GM19467 (cell line): ENCODE data around the gene LAP3.

Experiments
- ATAC-seq: cut with Tn5 transposase; IDR thresholded peaks from one replicate; pipeline ENCODE4 v1.9.1; 2021; ENCODE audit warnings: mild to moderate bottlenecking, moderate library complexity; ENCODE audit not compliant: unreplicated experiment

Gene LAP3

DNA sequence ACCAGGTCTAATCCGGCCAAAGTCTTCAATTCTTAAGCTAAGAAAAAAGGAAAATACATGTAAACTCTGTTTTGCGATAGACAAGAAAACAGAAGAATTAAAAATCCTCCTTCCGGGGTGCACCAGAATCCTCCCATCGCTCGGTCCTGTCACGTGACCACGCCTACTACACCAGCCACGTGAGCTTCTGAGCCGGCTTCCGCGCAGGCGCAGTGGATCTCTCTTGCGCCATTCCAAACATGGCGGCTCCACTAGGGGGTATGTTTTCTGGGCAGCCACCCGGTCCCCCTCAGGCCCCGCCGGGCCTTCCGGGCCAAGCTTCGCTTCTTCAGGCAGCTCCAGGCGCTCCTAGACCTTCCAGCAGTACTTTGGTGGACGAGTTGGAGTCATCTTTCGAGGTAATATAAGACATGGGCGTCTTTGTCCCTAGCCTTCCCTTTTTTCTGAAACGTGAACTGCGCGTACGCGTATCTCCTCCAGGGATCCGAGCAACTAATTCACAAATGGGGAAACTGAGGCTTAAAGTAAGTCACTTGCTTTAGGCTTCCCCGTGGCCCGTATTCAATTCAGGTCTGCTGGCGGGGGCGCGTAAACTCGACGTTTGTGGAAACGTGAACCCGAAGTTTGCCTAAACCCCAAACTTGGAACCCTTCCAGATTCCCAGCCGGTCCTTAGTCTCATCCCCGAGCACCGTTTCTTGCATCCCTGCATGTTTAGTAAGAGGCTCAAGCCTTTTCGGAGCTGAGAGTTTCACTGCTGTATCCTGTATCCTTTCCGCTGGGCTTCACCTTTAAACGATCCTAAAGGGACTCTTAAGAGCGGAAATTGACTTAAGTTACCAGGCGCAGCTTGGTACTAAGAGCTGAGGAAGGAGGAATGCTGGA lies 37.7 kb downstream of the LAP3 start, which contains the start of gene MED28:
Gene MED28 (plus strand): TSS at position 226 of the 884 bp plus-strand sequence. CDS start 14 bp downstream, at position 240.
- peak; percentile 96 for ATAC-seq

DNA sequence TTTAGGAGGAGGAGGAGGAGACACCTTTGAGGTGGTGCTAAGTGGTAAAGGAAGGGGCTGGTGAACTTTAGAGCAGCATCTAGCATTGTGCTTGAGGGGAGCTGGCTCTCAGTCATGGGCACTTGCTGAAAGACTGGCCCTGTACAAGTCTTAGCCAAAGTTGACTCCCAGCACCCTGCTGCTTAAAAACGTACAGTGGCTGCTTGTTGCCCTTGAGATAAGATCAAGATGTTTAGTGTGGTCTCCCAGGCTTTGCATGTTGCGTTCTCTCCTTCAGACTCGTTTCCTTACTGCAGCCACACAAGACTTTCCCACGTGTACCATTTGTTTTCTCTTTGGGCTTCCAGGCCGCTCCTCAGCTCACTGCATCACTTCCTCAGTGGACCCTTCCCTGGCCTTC lies 39.3 kb downstream of the LAP3 start:
- no peak for ATAC-seq

DNA sequence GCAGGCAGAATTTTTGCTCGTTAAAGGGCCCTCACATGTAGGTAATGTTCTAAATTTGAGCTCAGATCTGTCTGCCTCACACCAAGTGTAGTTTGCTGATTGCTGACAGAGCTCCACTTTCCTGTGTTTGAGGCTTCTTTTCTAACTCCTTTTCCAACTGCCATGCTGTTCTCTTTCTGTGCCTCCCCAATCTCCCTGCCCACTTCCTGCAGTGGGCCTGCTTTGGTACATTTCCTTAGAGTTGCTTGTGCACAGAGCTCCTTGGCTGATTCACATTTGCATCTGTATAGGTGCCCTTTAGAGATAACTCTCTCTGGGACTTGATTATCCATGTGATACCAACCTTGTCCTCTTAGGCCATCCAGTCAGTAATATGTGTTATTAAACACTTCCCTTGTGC lies 41.9 kb downstream of the LAP3 start:
- no peak for ATAC-seq

DNA sequence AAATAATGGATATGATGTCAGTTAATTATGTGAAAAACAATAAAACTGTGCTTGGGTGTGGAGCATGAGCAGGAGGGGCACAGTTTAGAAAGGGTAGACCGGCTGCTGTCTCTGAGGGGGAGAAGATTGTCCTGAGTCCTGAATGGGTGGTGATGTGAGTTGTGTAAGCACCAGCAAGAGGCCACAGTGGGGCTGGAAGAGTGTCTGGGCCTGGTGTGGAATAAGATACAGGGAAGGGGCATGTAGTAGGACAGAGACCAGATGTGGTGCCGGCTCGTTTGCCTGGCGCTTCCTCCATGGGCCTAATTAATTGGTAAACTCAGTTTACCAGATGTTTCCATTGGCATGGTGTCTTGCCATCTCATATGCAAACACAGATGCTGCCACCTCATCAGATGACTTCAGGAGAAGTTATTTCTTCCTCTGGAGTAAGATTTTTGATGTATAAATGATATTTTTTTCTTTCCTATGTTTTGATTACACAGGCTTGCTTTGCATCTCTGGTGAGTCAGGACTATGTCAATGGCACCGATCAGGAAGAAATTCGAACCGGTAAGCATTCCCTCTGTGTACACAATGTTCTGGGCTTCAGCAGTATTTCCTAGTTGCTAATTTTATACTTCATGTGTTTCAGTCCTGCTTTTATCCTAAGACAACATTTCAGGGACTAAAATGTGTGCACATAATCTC lies 42.6 kb downstream of the LAP3 start:
- no peak for ATAC-seq

DNA sequence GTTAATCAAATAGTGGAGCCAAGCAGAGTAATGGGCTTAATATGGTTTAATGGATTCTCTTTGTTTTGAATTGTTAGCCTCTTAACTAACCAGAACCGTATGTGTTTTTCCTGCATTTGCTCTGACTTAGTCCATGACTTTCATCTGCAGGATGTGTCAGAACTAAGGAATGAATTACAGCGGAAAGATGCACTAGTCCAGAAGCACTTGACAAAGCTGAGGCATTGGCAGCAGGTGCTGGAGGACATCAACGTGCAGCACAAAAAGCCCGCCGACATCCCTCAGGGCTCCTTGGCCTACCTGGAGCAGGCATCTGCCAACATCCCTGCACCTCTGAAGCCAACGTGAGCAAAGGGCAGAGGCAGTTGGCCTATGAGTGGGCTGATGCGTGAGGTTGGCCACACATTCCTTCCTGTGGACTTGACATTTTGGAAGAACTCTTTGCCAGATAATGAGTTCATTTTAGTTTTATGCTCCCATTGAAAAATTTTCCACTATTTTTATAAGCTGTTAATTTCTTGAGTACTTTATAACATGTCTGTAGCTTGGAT lies 46.5 kb downstream of the LAP3 start:
- no peak for ATAC-seq

DNA sequence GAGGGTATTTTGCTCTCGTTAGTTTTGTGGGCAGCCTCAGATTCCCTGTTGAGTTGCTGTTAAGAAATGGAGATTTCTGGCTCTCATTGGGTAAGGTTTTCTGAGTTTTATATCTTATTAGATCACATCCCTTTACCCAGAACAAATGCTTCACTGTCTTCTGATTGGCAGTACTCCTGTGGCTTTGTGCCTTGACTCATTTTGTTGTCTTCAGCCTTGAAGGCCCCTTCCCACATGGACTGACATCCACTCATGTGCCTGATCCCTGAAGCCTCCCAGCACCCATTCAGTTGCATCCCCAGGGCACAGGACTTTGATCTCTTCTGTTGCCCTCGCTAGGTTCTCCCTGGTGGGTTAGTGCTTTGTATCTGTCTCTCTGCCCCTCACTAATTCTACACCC lies 47.8 kb downstream of the LAP3 start:
- ATAC-seq, result no peak

DNA sequence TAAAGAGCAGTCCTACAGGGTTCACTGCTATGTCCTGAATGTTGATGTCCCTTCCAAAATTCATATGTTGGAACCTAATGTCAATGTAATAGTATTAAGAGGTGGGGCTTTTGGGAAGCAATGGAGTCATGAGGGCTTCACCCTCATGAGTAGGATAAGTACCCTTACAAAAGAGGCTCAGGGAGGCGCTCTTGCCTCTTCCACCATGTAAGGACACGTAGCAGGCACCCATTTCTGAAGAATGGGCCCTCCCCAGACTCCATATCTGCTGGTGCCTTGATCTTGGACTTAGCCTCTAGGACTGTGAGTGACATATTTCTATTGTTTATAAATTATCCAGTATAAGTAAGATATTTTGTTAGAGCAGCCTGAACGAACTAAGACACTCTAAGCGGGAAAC lies 53.2 kb downstream of the LAP3 start:
- ATAC-seq, result no peak

DNA sequence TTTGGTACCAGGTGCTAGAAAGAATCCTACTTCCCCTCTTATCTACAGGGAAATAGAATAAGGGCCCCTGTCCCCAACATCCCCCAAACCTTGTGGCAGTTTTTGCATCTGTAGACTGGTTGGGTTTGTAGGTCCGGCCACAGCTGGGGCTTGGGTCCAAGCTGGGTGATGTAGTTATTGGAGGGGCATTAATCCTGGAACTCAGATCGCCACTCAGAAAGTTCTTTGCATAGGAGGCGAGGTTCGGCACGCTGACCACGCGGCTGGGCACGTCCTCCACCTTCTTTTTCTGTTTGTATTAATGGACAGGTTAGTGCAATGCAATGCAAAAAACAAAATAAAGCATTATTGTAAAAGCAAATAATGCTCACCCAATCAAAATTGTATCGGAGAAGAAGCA lies 56.6 kb downstream of the LAP3 start:
- ATAC-seq, result no peak

DNA sequence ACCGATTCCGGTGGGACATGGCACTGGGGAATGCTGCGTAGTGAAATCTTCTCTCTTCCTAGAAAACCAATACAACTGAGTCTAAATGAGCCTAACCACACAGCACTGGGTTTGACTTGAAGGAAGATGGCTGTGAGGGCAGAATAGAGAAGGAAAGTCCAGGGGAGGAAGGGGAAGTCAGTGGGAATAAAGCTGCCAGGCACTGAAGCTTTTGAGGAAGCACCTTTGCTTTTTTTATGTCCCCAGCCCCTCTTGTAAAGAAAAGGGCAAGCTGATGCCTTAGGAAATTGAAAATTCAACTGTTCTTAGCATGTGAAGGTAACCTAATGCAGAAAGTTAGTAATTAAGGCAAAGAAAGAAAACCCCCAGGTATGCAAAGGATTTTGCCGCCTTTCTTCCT lies 58.1 kb downstream of the LAP3 start:
- ATAC-seq, result no peak

DNA sequence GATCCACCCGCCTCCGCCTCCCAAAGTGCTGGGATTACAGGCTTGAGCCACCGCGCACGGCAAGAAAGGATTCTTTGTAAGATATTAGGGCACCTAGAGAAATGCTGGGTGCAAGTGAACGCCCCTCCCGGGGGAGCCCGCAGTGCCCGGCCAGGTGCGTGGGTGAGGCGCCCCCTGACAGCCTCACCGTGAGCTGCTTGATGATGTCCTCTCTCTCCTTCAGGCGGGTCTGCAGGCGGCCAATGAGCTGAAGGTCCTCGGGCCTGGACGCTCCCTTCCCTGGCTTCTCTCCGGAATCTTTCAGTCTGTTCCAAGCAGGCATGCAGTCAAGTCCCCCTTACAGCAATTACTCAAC lies 59.3 kb downstream of the LAP3 start:
- no peak for ATAC-seq

DNA sequence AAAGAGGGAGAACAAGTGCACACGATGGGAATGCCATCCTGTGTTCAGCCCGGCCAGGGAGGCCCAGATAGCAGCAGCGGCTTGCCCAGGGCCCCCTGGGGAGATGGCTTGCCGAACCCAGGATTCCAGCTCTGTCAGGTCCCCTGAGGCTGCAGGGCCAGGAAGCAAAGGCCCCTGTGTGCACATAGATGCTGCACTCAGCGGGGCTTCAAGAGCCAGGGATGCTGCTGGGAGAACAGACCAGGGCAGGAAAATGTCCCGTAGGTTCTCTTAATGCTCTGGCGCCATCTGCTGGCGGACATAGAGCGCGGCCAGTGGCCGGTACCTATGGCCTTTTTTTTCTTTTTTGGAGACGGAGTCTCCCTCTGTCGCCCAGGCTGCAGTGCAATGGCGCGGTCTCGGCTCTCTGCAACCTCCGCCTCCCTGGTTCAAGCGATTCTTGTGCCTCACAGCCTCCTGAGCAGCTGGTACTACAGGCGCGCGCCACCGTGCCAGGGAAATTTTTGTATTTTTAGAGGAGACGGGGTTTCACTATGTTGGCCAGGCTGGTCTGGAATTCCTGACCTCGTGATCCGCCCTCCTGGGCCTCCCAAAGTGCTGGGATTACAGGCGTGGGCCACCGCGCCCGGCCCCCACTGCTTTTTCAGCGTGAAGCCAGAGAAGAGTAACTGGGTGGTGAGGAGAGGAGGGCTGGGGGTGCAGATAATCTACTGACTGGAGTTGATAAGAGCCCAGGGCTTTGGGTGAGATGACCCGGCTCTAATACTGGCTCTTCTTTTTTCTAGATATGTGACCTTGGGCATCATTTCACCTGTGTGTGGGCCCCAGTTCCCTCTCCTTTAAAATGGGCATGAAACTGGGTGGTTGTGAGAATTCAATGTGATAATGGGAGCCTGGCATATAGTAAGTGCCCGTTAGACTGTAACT lies 60.0 kb downstream of the LAP3 start:
- peak; percentile 86 for ATAC-seq

DNA sequence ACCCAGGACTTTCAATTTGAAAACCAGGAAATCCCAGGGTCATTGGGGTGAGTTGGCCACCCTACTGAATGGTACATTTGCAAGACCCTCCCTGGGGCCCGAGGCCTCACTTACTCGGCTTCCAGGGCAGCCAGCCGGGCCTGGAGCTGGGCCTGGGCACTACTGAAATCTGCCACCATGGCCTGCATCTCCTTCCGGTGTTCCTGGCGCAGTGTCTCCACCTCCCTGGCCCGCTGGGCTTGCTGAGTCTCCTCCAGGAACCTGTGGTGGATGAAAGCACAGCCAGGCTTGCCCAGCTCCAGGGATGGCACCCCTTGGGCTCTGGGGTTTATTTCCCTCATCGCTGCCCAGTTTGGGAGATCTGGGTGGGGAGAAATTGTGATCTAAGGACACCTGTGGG lies 62.1 kb downstream of the LAP3 start:
- ATAC-seq, result no peak

DNA sequence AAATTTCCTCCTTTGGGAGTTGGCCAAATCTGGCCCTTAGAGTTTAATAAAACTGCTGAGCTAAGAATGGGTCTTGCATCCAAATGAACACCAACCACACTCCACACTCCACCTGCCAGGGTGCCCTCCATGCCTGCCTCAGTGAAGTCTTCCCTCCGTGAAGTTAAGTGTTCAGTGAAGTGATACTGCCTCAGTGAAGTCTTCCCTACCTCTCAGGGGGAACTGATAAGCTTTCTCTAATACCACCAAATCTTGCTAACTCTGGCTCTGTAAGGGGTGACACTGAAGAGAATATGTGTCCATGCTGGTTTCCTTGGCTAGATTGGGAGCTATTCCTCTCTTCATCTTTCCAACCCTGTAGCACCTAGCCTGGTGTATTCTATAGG lies 65.4 kb downstream of the LAP3 start:
- no peak for ATAC-seq

DNA sequence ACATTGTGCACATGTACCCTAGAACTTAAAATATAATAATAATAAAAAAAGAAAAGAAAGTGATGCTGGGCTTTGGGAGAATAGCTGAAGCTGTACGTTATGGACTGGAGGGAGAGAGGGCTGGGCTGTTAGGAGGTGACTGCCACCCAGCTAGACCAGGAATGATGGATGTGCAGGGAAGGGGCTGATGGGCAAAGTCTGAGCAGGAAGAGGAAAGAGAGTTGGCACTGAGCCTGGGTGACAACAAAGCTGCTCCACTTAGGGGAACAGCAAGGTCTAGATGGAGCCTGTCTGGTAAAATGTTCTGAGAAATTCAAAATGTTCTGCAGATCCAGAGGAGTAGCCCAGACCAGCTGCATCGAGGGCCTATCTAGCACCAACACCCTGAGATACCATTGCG lies 69.7 kb downstream of the LAP3 start:
- ATAC-seq, result no peak

DNA sequence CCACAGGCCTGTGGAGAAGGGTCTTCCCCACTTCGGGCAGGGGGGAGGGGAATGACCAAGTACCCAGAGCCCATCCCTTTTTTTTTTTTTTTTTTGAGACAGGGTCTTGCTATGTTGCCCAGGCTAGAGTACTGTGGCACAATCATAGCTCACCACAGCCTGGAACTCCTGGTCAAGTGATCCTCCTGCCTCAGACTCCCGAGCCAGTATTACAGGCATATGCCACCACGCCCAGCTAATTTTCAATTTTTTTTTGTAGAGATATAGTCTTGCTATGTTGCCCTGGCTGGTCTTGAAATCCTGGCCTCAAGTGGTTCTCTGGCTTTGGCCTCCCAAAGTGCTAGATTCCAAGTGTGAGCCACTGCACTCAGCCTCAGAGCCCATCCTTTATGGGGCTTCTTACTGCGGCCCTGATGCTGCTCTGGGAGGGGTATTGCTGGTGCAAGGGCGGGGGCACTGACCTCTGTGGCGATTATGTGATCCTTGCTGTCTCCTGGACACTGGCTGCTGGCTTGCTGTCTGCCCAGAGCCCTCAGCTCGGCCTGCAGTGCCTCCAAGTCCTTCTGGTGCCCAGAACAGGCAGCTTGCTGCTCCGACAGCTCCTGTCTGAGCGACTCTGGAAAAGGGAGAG lies 70.3 kb downstream of the LAP3 start:
- no peak for ATAC-seq

DNA sequence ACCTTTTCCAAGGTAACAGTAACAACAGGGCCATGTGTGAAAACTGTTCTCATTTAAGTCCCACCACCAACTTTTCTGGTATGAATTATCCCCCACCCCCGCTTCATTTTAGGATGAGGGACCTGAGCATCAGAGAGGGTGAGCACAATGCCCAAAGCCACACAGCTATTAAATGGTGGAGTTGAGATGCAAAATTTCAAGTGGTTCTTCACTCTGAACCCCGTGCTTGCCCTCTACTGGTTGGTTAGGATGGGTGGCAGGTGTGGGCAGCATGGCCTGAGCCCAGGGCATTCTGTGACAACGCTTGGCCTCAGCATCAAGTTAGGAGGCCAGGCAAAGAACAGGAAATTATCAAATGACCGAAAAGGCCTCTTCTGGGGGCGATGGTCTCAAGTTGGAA lies 70.9 kb downstream of the LAP3 start:
- no peak for ATAC-seq

DNA sequence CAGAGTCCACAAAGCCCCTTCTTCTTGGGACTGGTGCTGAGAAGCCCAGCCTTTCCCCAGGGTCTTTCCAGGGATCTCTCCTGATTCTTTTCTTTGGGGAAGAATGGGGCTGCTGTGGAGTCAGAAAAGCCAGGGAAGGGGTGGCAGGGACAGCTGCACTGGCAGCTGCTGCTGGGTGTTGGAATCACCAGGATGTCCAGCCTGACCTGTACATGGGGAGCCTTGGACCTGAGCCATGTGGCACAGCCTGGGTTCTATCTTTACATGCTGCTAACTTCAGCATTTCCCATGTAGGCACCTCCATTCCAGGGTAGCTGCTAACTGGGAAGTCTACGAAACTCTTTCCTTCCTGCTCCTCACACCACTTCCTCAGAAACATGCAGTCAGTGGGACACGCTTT lies 73.4 kb downstream of the LAP3 start:
- no peak for ATAC-seq

DNA sequence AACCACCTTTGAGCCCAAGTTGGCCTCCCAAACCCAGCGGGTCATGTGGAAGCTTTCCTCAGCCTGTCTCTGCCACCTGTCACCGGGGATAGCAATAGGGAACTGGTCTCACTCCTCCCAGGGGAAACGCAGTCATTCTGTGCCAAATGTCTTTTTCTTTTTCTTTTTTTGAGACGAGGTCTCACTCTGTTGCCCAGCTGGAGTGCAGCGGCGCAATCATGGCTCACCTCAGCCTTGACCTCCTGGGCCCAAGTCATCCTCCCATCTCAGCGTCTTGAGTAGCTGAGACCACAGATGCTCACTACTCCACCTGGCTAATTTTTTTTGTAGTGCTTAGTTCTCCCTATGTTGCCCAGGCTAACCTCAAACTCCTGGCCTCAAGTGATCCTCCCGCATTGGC lies 77.7 kb downstream of the LAP3 start:
- no peak for ATAC-seq

DNA sequence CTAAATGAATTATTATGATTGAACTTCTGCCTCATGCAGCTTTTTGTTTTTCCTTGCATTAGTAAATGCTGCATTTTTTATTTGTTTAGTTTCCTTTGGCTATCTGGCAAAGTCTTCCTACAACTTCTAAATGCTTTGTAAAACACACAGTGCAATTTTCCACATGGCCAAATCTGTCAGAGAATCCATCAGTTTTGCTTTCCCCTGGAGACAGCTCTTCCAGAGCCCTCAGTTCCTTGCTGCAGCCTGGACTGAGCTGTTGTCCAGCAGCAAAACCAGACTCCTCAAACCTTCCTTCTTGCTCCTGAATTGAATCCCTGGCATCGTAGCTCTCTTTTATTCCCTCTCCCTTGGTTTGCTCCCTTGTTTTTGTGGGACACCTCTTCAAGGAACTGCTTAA lies 80.1 kb downstream of the LAP3 start:
- no peak for ATAC-seq
